Large intestine (tissue), 3 donors: ENCODE results near the gene RENBP. TPM values are rescaled to one million over a fixed set of nuclear protein-coding genes. Genes with fewer than 3 reads are reported as not detected.

ENCODE experiments used
- DNase-seq, 2 donors: peaks; one replicate each; pipeline versions ENCODE4 v3.0.0 to v3.0.0-alpha.2; 2013
- H3K27ac ChIP-seq: one replicate; pipeline ENCODE4 v1.5.1; 2013; ENCODE audit warnings: low read length
- H3K27me3 ChIP-seq: 2 replicates; pipeline ENCODE4 v1.6.1; 2013; ENCODE audit warnings: low read length; ENCODE audit not compliant: control insufficient read depth, insufficient read depth
- H3K36me3 ChIP-seq: 2 replicates; pipeline ENCODE4 v1.6.1; 2013; ENCODE audit warnings: low read length; ENCODE audit not compliant: control insufficient read depth, insufficient read depth
- H3K4me1 ChIP-seq: one replicate; pipeline ENCODE4 v1.6.1; 2013; ENCODE audit warnings: low read length; ENCODE audit not compliant: control insufficient read depth, insufficient read depth
- H3K4me3 ChIP-seq: one replicate; pipeline ENCODE4 v1.5.1; 2013; ENCODE audit warnings: low read length
- H3K9me3 ChIP-seq: one replicate; pipeline ENCODE4 v1.6.1; 2013; ENCODE audit warnings: mild to moderate bottlenecking, low read depth, low read length, moderate library complexity; ENCODE audit not compliant: control insufficient read depth
- WGBS: methylation state at CpG from one replicate; pipeline ENCODE4 v1.1.5; 2013; ENCODE audit warnings: low lambda C conversion rate; ENCODE audit not compliant: insufficient coverage; 5-methylcytosine and 5-hydroxymethylcytosine counted together
- polyA plus RNA-seq: library from polyadenylated mRNA; unstranded; fragments of 120-200 nt; gene quantifications from one replicate; pipeline ENCODE4 v1.2.1, GENCODE V29; 2013

Gene RENBP
- polyA plus RNA-seq, 1 donor, result 85.8 TPM

DNA sequence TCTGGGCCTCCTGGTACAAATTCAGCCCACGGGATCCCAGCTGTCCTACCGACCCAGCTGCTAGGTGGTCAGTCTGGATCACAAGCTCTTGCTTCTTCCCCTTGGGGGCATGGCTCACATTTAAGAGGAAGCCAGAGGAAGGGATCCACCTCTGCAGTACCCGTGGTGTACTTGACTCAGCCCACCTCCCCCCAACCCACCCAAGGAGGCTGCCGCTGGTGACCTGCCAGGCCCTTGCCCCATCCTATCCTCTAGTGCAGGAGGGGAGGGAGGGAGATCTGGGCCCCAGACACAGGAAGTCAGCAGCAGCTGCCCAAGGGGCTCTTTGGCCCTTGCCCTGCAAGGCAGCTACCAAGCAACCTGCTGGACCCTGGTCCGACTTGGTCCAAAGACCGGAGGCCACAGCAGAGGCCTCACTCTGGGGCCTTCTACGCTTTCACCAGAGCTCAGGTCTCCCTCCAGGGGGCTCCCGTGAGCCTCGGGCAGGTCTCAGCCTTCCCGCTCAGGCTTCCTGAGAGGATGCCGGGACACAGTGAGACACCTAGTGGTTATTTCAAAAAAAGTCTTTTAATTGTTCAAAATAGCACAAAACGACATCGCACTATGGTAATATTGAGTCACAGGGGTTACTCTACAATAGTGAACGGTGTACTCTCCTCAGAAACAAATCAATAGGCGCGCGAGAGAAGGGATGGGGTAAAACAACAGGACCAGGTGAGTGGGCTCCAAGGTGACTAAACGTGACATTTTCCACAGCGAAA is 2.7 kb upstream of the RENBP start:
- DNase-seq, result peak; percentile 81 to 84
- H3K4me3 ChIP-seq, result no peak overlapping the region
- no CpG with 5 or more reads among the region's 19 CpGs for WGBS
- no peaks in the 10 kb centered on the region for H3K9me3 ChIP-seq
- no peaks in the 10 kb centered on the region for H3K27me3 ChIP-seq
- peaks cover 39% of the 10 kb centered on the region for H3K36me3 ChIP-seq
- peak overlapping the region; percentile 67 for H3K27ac ChIP-seq
- peaks cover 30% of the 10 kb centered on the region for H3K4me1 ChIP-seq

DNA sequence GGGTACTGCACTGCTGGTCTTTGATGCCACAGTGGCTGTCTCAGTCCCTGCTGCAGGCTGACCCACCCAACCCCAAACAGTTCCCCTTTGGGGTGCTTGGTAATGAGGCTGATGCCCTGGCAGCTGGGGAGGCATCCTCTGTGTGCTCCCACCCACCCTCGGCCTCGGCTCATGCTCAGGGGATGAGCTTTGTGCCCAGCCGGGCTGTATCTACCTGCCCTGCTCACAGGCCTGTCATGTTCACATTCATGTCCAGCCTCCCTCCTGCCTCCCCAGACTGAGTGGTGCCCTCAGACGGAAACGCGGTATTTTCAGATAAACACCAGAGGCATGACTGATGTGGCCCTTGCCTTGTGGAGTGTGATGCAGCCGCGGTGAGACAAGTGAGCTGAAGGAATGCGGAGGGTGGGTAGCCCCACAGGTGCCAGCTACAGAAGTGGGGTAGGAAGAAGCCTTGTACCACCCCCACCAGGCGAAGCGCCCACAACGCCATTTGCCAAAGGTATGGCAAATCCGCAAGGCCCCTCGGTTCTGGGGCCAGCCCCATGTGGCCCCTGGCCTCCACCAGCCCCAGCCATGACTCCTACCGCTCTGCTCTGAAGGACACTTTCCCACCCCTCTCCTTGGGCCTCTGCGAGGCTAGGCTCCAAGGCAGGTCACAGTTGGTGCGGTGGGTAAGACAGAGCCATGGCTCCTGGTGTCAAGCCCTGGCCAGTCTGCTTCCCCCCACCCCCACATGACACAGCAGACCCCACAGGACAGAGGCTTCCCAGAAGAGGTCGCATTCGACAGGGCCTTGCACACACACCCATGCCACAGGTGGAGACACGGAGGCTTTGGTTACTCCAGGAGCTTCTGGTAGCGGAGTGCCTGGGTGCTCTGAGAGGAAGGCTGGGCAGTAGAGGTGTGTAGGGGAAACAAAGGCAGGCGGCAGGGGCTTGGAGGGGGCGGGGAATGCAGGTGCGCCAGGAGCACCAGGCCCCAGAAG is 1.8 kb upstream of the RENBP start:
- Histone ChIP-seq H3K27ac (peak overlapping the region; percentile 67), H3K4me1 (peaks cover 31% of the 10 kb centered on the region), H3K36me3 (peaks cover 29% of the 10 kb centered on the region)

DNA sequence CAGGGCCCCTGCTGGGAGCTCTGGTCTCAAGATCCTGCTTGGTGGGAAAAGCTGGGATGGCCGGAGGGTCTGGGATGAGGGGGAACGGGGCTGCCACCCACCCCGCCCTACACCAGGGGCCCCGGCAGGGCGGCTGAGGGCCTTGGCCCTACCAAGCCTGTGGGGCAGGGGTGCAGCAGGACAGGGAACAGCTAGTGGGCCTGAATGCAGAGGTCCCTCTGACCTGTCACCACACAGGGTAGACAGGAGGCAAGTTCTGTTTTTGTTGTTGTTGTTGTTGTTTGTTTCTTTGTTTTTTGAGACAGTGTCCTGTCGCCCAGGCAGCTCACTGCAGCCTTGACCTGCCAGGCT is 332 bp upstream of the RENBP start:
- peaks cover 33% of the 10 kb centered on the region for H3K4me1 ChIP-seq

More for the DNA sequence above, 1.8 kb upstream of the RENBP start:
- no CpG with 5 or more reads among the region's 24 CpGs for WGBS
- no peaks in the 10 kb centered on the region for H3K27me3 ChIP-seq
- H3K9me3 ChIP-seq, result no peaks in the 10 kb centered on the region
- H3K4me3 ChIP-seq, result no peak overlapping the region
- DNase-seq, result no peak

DNA sequence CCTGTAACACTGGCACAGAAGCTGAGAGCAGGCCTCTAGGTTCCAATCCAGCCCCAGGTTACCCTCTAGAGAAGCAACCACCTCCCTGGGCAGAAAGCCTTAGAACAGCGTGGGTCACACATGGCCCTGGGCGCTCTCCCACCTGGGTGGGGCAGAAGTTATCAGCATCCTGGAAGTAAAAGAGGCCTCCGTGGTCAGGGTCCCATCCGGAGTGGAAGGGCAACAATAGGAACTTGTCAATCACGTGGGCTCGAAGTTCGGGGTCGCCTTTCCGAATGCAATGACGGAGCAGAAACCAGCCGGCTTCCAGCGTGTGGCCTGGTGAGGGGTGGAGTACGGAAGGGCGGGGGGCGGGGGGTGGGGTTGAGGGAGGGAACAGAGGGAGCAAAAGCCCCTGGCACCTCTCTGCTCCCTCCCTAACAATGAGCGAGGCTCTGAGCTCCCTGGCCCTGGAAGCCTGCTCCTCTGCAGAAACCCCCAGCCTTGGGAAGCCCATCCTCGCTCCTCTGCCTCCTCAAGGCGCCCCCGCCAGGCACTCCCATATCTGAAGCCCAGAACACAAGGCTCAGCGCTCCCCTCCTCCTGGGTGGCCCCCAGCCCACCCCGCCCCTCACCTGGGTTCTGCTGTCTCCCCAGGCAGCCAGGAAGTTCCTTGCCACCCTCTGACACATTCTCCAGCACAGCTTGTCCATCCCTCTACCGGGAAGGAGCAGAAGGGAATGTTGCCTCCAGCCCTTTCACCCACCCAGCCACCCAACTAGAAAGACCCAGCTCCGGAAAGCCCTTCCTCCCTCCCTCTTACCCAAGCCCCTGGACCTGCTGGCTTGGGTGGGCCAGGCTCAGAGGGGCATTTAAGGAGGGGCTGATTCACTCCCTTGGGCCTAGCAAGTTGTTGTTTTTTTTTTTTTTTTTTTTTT is 2.8 kb downstream of the RENBP start:
- Histone ChIP-seq H3K27me3 (no peaks in the 10 kb centered on the region), H3K27ac (no peak overlapping the region), H3K4me3 (peak overlapping the region; percentile 1), H3K4me1 (peaks cover 25% of the 10 kb centered on the region), H3K9me3 (no peaks in the 10 kb centered on the region), H3K36me3 (peaks cover 8% of the 10 kb centered on the region)
- DNase-seq, result peak in 1 of 2 donors; percentile 52
- no CpG with 5 or more reads among the region's 23 CpGs for WGBS

More for the DNA sequence above, 332 bp upstream of the RENBP start:
- H3K36me3 ChIP-seq, result peaks cover 19% of the 10 kb centered on the region
- no CpG with 5 or more reads among the region's 6 CpGs for WGBS
- H3K4me3 ChIP-seq, result peak overlapping the region; percentile 77
- H3K27me3 ChIP-seq, result no peaks in the 10 kb centered on the region
- DNase-seq, result no peak
- peak overlapping the region; percentile 67 for H3K27ac ChIP-seq
- no peaks in the 10 kb centered on the region for H3K9me3 ChIP-seq

DNA sequence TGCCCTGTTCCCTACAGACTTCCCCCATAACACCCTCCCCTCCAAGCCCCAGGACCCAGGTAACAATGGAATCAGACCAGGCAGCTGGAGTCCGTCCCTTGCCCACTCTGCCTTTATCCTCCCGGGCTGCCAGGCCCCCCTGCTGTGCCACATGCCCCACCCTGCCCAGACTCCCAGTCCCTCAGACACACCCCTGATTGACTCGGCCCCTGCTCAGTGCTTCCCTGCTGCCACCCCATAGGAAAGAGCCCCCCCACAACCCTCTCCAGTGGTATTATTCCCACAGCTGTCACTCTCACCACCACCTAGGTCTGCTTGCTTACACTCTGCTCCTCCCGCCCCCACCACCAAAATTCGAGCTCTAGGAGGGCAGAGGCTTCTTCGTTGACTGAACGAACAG is 4.9 kb downstream of the RENBP start:
- DNase-seq, result no peak
- H3K9me3 ChIP-seq, result no peaks in the 10 kb centered on the region
- no peak overlapping the region for H3K4me3 ChIP-seq
- H3K4me1 ChIP-seq, result peaks cover 24% of the 10 kb centered on the region
- H3K27ac ChIP-seq, result no peak overlapping the region
- no CpG with 5 or more reads among the region's 7 CpGs for WGBS
- H3K27me3 ChIP-seq, result no peaks in the 10 kb centered on the region
- peaks cover 8% of the 10 kb centered on the region for H3K36me3 ChIP-seq

DNA sequence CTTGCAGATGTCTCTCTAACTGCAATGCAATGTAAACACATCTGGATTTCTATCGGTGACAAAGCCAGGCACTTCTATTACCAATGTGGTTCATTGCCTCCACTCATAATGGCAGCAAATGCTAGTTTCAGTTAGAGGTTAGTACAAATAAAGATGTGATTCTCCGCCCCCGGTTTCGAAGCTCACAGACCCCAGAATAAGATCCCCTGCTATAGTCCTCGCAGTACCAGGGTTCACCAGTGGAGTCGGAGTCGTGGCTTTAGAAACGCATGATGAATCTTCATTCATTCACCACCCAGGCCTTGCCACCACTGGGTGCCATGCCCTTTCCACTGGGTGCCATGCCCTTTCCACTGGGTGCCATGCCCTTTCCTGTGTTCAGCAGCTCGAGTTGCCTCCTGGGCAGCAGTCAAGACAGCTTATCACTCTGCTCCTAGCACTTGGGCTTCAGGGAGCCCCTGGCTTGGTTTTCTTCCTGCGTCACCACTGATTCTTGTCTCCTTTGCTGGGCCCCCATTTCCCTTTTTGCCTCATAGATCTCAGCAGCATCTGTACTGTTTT is 6.1 kb downstream of the RENBP start:
- H3K4me1 ChIP-seq, result peaks cover 21% of the 10 kb centered on the region
- H3K36me3 ChIP-seq, result peaks cover 8% of the 10 kb centered on the region
- H3K4me3 ChIP-seq, result no peak overlapping the region
- no peak for DNase-seq
- no peaks in the 10 kb centered on the region for H3K27me3 ChIP-seq
- no peaks in the 10 kb centered on the region for H3K9me3 ChIP-seq
- H3K27ac ChIP-seq, result no peak overlapping the region
- WGBS, result no CpG with 5 or more reads among the region's 10 CpGs

DNA sequence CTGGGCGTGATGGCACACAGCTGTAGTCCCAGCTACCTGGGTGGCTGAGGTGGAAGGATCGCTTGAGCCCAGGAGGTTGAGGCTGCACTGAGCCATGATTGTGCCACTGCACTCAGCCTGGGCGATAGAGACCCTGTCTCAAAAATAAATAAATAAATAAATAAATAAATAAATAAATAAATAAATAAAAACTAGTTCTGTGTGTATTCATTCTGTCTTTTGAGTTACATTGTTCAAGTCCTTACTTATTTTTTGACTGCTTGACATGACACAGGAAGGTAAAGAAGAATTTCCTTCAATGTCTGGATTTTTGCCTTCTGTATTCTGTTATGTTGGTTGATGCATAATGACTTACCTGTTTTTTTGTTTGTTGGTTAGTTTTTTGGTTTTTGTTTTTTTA is 7.4 kb downstream of the RENBP start:
- Histone ChIP-seq H3K4me1 (peaks cover 13% of the 10 kb centered on the region), H3K36me3 (peaks cover 16% of the 10 kb centered on the region), H3K27me3 (no peaks in the 10 kb centered on the region), H3K9me3 (no peaks in the 10 kb centered on the region), H3K27ac (no peak overlapping the region), H3K4me3 (no peak overlapping the region)
- no CpG with 5 or more reads among the region's 3 CpGs for WGBS
- no peak for DNase-seq

DNA sequence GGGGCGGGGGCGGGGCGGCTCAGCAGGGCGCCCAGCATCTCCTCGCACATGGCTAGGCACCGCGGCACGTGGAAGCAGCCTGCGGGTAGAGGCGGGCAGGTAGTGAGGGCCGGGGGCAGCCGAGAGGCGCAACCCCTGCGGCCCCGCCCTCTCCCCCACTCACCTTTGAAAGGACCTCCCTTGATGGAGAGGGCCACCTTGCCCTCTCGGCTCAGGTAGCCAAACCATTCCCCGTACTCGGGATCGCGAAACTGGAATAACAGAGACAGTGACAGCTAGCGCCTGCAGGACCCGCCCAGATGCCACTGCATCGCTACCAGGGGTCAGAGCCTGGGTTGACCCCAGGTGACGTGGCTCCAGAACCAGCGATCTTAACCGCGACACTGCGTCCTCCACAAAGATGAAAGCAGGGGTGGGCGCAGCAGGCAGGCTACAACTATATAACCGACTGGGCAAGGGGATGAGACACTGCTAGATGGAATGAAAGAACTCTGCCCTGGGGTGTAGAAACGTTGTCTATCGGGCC is 9.1 kb downstream of the RENBP start:
- H3K27me3 ChIP-seq, result no peaks in the 10 kb centered on the region
- peak overlapping the region; percentile 35 for H3K4me3 ChIP-seq
- no CpG with 5 or more reads among the region's 32 CpGs for WGBS
- peaks cover 10% of the 10 kb centered on the region for H3K4me1 ChIP-seq
- no peaks in the 10 kb centered on the region for H3K9me3 ChIP-seq
- DNase-seq, result peak in 1 of 2 donors; percentile 44
- H3K36me3 ChIP-seq, result peaks cover 31% of the 10 kb centered on the region
- H3K27ac ChIP-seq, result peak overlapping the region; percentile 17

DNA sequence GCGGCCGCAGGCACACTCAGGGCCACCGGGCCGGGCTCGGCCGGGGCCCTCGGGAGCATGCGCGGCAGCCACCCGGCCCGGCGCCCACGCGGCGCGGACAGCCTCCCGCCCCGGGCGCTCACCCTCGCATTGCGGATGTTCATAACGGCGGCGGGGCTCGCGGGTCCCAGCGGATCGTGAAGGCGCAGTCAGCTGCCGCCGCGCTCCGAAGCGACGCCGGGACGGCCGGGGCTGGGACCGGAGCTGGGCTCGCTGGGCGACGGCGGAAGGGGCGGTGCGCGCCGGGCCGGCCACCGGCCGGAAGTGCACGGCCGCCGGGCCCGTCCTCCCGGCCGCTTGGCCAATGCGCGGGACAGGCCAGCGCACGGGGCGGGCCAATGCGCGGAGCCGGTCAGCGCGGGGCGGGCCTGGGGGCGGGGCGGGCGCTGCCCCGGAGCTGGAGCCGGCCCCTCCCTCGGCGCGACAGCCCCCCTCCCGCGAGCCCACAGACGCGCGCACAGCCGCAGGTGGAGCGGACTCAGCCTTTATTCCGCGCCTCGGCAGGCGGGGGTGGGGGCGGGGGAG is 9.6 kb downstream of the RENBP start, which contains the start of gene NAA10:
NAA10 (minus strand) TSS at position 276 of the 564 bp plus-strand sequence; CDS start at position 143, 133 bp downstream.
- Histone ChIP-seq H3K9me3 (no peaks in the 10 kb centered on the region), H3K27me3 (no peaks in the 10 kb centered on the region), H3K27ac (peak within 1 kb of the TSS; percentile 17), H3K36me3 (peaks cover 32% of the 10 kb centered on the region), H3K4me3 (peak within 1 kb of the TSS; percentile 63), H3K4me1 (peaks cover 10% of the 10 kb centered on the region)
- no CpG with 5 or more reads among the region's 87 CpGs for WGBS
- peak; percentile 63 to 73 for DNase-seq
